HG02852 (cell line): ENCODE results near the gene ESRRA.
A peak's percentile ranks its signal among the peaks of the same experiment; 100 is the strongest.

Experiments used
- ATAC-seq: cut with Tn5 transposase; IDR thresholded peaks from one replicate; pipeline ENCODE4 v1.9.1; 2021; ENCODE audit warnings: mild to moderate bottlenecking, moderate library complexity; ENCODE audit not compliant: unreplicated experiment

ESRRA gene

DNA sequence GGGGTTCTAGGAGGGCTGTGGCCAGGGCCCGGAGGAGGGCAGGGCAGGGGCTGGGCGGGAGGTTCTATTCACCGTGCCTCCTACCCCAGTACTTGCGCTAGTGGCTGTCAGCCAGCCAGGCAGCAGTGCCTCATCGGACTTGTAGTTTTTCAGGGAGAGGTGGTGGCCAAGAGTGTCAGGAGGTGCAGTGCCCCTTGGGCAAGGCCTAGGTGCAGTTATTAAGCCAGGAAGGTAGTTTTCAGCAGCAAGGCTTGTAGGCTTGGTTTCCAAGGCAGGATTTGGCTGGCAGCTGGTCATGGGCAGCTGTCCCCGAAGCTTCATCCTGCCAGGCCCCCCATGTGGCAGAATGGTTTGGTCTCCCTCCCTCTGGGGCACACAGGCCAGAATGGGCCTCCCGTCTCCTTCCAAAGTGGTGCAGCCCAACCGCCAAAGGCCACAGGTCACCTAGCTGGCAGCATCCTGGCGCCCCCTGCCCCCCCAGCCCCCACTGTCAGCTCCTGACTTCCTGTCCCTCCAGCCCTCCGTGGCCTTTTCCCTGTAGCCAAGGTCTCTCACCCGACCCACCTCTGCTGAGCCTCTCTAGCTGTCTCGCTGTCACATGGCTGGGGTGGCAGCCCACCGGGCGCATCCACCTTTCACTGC, 43.2 kb downstream of the ESRRA start:
- ATAC-seq: no peak

- ATAC-seq: no peak
These were observed 43.7 kb downstream of the ESRRA start for GRCh38 chr11:64349025-64349387.

DNA sequence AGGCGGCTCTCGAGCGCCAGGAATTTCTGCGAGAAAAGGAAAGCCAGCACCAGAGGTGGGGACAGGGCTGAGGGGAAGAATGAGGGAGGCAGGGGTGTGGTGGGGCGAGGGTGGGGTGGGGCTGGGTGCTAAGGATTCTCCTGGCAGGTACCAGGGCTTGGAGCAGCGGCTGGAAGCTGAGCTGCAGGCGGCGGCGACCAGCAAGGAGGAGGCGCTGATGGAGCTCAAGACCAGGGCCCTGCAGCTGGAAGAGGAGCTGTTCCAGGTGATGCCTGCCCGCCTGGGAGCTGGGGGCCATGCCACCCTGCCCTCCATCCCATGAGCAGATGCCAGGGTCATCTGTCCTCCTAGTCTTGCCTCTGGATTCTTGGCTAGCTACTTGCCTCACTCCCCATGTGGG, 44.1 kb downstream of the ESRRA start:
- ATAC-seq: no peak

DNA sequence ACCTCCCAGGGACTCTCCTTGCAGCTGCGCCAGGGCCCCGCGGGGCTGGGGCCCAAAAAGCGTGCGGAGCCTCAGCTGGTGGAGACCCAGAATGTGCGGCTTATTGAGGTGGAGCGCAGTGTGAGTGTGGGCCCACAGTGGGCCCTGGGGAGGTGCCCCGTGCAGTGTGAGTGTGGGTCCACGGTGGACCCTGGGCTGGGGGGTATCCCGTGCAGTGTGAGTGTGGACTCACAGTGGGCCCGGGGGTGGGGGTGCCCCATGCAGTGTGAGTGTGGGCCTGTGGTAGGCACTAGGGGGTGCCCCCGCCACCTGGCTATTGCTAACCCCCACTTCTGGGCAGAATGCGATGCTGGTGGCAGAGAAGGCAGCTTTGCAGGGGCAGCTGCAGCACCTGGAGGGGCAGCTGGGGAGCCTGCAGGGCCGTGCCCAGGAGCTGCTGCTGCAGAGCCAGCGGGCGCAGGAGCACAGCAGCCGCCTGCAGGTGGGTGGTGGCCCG, 45.9 kb downstream of the ESRRA start:
- ATAC-seq: no peak

DNA sequence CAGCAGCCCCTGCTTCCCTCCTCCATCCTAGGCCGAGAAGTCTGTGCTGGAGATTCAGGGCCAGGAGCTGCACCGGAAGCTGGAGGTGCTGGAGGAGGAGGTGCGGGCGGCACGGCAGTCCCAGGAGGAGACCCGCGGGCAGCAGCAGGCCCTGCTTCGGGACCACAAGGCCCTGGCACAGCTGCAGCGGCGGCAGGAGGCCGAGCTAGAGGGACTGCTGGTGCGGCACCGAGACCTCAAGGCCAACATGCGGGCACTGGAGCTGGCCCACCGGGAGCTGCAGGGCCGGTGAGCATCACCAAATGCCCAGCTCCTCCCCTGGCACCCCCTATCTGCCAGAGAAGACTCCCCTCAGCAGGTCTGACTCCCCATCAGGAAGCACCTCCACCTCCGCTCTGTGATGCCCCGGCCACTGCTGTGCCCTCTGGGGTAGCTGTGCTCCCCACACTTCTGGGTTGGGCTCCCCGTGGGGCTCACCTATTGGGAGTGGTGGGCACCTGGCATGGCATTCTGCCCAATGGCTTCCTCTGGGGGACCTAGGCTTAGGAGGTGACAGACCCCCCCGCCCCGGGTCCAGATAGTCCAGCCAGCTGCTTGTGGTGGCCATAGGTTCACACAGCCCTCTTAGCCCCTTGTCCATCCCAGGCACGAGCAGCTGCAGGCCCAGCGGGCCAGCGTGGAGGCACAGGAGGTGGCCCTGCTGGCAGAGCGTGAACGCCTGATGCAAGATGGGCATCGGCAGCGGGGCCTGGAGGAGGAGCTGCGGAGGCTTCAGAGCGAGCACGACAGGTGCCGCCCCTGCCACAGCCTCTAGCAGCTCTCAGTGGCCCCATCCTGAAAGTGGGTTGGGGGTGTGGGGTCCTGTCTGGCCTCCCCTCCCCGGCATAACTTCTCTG, 47.0 kb downstream of the ESRRA start:
- ATAC-seq: no peak

- ATAC-seq: no peak
These were observed 47.8 kb downstream of the ESRRA start for GRCh38 chr11:64352995-64353714.

- no peak for ATAC-seq
These were observed 48.6 kb downstream of the ESRRA start for GRCh38 chr11:64353715-64354506.

DNA sequence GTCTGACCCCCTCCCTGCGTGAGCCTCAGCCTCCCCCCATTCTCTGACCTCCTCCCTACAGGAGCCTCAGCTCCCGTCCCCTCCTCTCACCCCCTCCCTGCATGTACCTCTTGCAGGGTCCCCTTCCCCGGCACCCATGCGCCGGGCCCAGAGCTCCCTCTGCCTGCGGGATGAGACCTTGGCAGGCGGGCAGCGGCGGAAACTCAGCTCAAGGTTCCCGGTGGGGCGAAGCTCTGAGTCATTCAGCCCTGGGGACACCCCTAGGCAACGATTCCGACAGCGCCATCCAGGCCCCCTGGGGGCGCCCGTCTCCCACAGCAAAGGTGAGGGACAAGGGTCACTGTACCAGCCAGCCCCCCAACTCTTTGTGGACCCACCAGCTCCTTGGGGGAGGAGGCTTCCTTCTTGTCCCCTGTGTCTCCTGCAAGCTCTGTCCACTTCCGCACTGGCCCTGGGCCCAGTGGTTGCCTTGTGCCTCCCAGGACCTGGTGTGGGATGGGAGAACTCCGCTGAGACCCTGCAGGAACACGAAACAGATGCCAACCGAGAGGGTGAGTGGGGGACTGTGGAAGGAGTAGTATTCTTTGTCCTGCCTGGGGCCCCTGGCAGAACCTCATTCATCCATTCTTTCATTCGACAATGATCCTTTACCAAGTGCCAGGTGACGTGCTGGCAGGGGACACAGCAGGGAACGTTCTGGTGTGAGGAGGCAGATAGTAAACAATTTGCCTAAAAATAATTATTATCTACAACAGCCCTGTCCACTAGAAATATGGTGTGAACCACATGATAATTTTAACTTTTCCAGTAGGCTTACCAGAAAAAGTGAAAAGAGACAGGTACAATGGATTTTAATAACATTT, 50.0 kb downstream of the ESRRA start:
- no peak for ATAC-seq

DNA sequence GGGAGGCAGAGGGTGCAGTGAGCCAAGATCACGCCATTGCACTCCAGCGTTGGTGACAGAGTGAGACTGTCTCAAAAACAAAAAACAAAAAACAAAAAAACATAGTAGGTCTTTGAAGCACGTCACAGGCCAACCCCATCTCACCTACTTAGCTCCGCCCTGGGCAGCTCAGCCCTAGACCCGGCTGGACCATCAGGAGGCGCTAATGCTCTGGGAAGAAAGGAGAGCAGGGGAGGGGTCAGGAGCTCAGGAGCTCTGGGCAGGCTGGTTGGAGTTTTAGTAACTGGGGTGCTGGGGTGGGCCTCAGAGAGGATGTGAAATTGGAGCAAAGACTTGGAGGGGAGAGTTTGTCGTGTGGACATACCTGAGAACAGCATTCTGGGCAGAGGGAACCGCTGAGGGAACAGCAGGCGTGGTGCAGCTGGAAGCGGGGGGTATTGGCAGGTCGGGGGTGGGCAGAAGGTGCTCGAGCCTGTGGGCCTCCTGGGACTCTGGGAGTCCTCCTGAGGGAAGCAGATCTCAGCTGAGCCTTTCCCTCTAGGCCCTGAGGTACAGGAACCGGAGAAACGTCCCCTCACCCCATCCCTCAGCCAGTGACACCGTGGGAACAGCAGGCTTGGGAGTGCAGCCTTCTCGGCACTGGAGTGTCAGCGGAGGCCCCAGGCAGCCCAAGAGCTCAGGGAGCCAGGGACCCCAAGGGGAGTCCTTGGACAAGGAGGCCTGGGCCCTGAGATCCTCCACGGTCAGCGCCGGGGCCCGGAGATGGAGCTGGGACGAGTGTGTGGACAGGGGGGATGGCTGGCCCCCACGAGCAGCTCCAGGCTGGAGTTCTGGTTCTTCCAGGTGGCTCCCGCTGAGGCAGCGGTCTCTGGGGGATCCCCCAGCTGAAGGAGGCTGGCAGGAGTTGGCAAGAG, 51.4 kb downstream of the ESRRA start:
- no peak for ATAC-seq

DNA sequence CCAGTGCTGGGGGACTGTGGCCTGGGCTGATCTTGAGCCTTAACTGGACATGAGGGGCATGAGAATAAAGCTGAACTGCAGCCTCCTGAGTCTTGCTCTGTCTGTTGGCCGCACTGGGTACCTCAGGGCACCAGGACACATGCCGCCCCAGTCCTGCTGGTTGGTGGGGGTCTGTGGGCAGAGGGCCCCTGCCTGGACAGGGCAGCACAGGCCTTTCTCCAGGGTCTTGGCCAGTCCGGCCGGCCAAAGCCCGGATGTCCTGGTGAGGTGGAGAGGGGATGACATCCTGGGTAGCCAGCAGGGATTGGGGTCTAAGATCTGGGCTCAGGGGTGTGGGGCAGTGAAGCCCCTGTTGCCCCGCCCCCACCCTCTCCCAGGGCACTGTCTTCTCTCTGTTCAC, 52.1 kb downstream of the ESRRA start:
- ATAC-seq: no peak

DNA sequence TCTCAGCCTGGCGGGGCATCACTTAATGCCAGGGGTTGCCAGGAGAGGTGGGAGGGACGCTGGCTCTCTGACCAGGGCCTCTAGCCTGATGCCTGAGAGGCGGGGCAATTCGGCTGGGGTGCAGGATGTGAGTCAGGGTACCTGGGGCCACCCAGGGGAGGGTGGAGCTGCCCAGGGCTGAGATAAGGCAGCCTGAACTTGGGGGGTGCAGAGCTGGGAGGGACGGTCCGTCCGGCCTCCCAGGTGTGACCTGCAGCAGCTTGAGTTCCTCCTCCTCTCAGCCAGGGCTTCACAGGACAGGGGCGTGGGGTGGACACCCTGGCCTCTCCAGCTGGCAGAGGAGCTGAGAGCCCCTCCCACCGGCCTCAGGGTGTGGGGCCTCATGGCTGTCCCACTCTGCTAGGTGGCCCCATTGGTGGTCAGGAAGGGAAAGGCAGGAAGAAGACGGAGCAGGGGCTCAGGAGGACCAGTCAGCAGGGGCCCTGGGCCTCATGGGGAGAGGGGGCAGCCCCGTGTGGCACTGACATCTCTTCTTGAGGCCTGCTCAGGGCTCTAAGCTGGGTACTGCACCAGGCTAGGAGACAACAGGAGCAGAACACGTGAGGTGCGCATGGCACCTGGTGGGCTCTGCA, 52.7 kb downstream of the ESRRA start:
- no peak for ATAC-seq

GRCh38 chr11:64358536-64358906, 53.2 kb downstream of the ESRRA start:
- ATAC-seq: no peak

DNA sequence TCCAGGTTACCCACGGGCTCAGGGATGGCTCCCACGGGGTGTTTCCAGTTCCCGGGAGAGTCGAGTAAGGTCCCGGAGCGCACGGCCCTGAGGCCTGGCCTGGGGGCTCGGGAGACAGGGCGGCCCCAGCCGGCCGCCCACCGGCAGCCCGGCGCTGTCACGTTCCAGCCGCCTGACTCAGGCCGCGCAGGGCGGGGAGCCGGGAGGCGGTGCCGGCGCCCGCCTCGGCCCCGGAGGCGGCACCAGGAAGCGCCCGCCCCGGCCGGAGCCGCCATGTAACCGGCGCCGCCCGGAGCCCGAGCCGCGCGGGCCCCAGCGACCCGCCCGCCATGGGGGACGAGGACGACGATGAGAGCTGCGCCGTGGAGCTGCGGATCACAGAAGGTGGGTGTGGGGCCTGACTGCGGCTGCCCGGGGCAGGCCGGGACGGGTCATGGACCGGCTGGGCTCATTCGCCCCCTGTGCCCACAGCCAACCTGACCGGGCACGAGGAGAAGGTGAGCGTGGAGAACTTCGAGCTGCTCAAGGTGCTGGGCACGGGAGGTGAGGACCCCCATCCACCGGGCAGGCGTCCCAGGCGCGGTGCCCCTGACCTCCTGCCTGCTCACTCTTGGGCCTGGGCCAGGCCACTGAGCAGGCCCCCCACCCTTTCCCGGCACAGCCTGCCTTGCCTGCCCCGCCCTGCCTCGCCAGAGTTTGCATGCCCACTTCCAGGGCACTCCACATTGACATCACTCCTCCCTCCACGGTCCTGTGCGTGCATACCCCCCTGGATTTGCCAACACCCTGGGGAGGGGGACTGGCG, 53.8 kb downstream of the ESRRA start, which contains the start of gene RPS6KA4:
Gene RPS6KA4 (plus strand): TSS at position 256 of the 805 bp plus-strand sequence. CDS start 74 bp downstream, at position 330.
- ATAC-seq: peak; percentile 63

GRCh38 chr11:64359712-64360445, 54.6 kb downstream of the ESRRA start:
- no peak for ATAC-seq

GRCh38 chr11:64360448-64360921, 55.2 kb downstream of the ESRRA start:
- no peak for ATAC-seq

GRCh38 chr11:64361659-64362058, 56.3 kb downstream of the ESRRA start:
- no peak for ATAC-seq

- no peak for ATAC-seq
These were observed 57.0 kb downstream of the ESRRA start for GRCh38 chr11:64362339-64362738.
